ENCODE data around the gene TDRD15. TPM values are rescaled to one million over a fixed set of nuclear protein-coding genes. Genes with fewer than 3 reads are reported as not detected.

Gene TDRD15
- total and polyA plus RNA-seq, 2 donors (not counting 3 experiments of a cell fraction or from before 2014, with no cell fraction given): not detected

- dilution Hi-C loops (cut with MboI; ENCODE audit: extremely low pct_ligation_motif_present, low sequenced_read_pairs): no loop called here
- ChIA-PET CTCF (interaction anchor here (0.8 to 5.3 kb wide), 10 partner anchors 10 to 457 kb away, joined by 3 to 125 read pairs (median 7); partner anchors contain the start of gene APOB), POLR2A (no interaction called here)
- no peaks in the 10 kb centered on the region for H3K9me3 ChIP-seq (replicated peaks; ENCODE audit: control insufficient read depth, insufficient read depth, low read length)
- no peak overlapping the region for H3K4me2 ChIP-seq (ENCODE audit: insufficient read depth, low read length)
- no peaks in the 10 kb centered on the region for H3K36me3 ChIP-seq (ENCODE audit: control insufficient read depth in 2 of 2, extremely low read depth in 1 of 2, insufficient read depth in 2 of 2, low read length in 2 of 2)
- no peak overlapping the region for H3K4me3 ChIP-seq (replicated peaks in 1 of 3; ENCODE audit: insufficient read depth in 1 of 3, low read depth in 1 of 3, low read length in 3 of 3)
- BruUV-seq (replicated peaks): no TSS peak
- DNase-seq (ENCODE audit: low read depth, low spot score): peak; percentile 59
- H3K79me2 ChIP-seq (ENCODE audit: control insufficient read depth, insufficient read depth, low read length): no peaks in the 10 kb centered on the region
- intact Hi-C loops (cut with micrococcal nuclease): loop anchor here (1.0 to 10.0 kb wide), 6 partner anchors 48 to 457 kb away; no protein-coding TSS in a partner anchor
- no peaks in the 10 kb centered on the region for H3K9me1 ChIP-seq (replicated peaks; ENCODE audit: control insufficient read depth, extremely low read depth, insufficient read depth, low read length)
- no peaks in the 10 kb centered on the region for H4K20me1 ChIP-seq (replicated peaks; ENCODE audit: control insufficient read depth, extremely low read depth, insufficient read depth, low read length)
- H3K9ac ChIP-seq (replicated peaks; ENCODE audit: extremely low read depth, insufficient read depth, low read length): no peak overlapping the region
- H3K4me1 ChIP-seq (ENCODE audit: control insufficient read depth, extremely low read depth, insufficient read depth, low read length): no peaks in the 10 kb centered on the region
- FAIRE-seq: peak; percentile 69
- H3K27ac ChIP-seq (ENCODE audit: insufficient read depth, low read depth, low read length): no peak overlapping the region
- TF ChIP-seq EZH2 (IDR thresholded peaks at IDR 0.05; ENCODE audit: borderline replicate concordance, low read depth, low read length, severe bottlenecking) (no peak), POLR2A (IDR thresholded peaks at IDR 0.05; ENCODE audit: low read depth, low read length) (no peak), CTCF (IDR thresholded peaks at IDR 0.05; ENCODE audit: extremely low read depth in 1 of 2, insufficient read depth in 1 of 2, low read depth in 1 of 2, low read length in 2 of 2) (peak; percentile 18 to 45), JUN (IDR thresholded peaks at IDR 0.05; ENCODE audit: borderline replicate concordance, insufficient read depth, insufficient read length, low read depth) (no peak)
- no peak overlapping the region for H2AFZ ChIP-seq (ENCODE audit: low read depth, low read length)
- H3K27me3 ChIP-seq (ENCODE audit: control insufficient read depth in 2 of 2, insufficient read depth in 2 of 2, low read length in 2 of 2): no peaks in the 10 kb centered on the region
Observed at GRCh38 chr2:21118302-21118920, 5.4 kb upstream of the TDRD15 start.

GRCh38 chr2:21131861-21132260, 8.1 kb downstream of the TDRD15 start:
- FAIRE-seq: no peak
- Histone ChIP-seq H3K9me1 (replicated peaks; ENCODE audit: control insufficient read depth, extremely low read depth, insufficient read depth, low read length) (no peaks in the 10 kb centered on the region), H4K20me1 (replicated peaks; ENCODE audit: control insufficient read depth, extremely low read depth, insufficient read depth, low read length) (no peaks in the 10 kb centered on the region), H3K27ac (ENCODE audit: insufficient read depth, low read depth, low read length) (no peak overlapping the region), H3K4me3 (replicated peaks in 1 of 3; ENCODE audit: insufficient read depth in 1 of 3, low read depth in 1 of 3, low read length in 3 of 3) (no peak overlapping the region), H3K4me2 (ENCODE audit: insufficient read depth, low read length) (no peak overlapping the region), H2AFZ (ENCODE audit: low read depth, low read length) (no peak overlapping the region), H3K4me1 (ENCODE audit: control insufficient read depth, extremely low read depth, insufficient read depth, low read length) (no peaks in the 10 kb centered on the region), H3K79me2 (ENCODE audit: control insufficient read depth, insufficient read depth, low read length) (no peaks in the 10 kb centered on the region), H3K9me3 (replicated peaks; ENCODE audit: control insufficient read depth, insufficient read depth, low read length) (no peaks in the 10 kb centered on the region), H3K27me3 (ENCODE audit: control insufficient read depth in 2 of 2, insufficient read depth in 2 of 2, low read length in 2 of 2) (no peaks in the 10 kb centered on the region), H3K36me3 (ENCODE audit: control insufficient read depth in 2 of 2, extremely low read depth in 1 of 2, insufficient read depth in 2 of 2, low read length in 2 of 2) (no peaks in the 10 kb centered on the region), H3K9ac (replicated peaks; ENCODE audit: extremely low read depth, insufficient read depth, low read length) (no peak overlapping the region)
- intact Hi-C loops (cut with micrococcal nuclease): no loop called here
- no peak for TF ChIP-seq POLR2A (IDR thresholded peaks at IDR 0.05; ENCODE audit: low read depth, low read length)
- no peak for TF ChIP-seq FOS (IDR thresholded peaks at IDR 0.05; ENCODE audit: borderline replicate concordance, insufficient read depth, low read length)
- TF ChIP-seq MAX (IDR thresholded peaks at IDR 0.05; ENCODE audit: insufficient read depth, insufficient read length): no peak
- no peak for TF ChIP-seq CTCF (IDR thresholded peaks at IDR 0.05; ENCODE audit: extremely low read depth in 1 of 2, insufficient read depth in 1 of 2, low read depth in 1 of 2, low read length in 2 of 2)
- CTCF ChIA-PET: no interaction called here
- BruUV-seq (replicated peaks): no TSS peak
- POLR2A ChIA-PET: no interaction called here
- no peak for DNase-seq (ENCODE audit: low read depth, low spot score)
- dilution Hi-C loops (cut with MboI; ENCODE audit: extremely low pct_ligation_motif_present, low sequenced_read_pairs): no loop called here
